Body of pancreas (tissue), 4 donors: ENCODE measurements around the gene ZNF689. TPM values are rescaled to one million over a fixed set of nuclear protein-coding genes. Genes with fewer than 3 reads are reported as not detected.
A peak's percentile ranks its signal among the peaks of the same experiment; 100 is the strongest.

Experiments
- ATAC-seq: fragments of 150-250 bp; one replicate; pipeline ENCODE4 v1.9.1; 2016
- DNase-seq, 4 donors: peaks; one replicate each; pipeline ENCODE4 v3.0.0-alpha.2; 2019
- H3K27ac ChIP-seq, 4 donors: fragments of 200-600 bp; sonication (generic); 1 replicate in 3 of 4; 2 replicates in 1 of 4; pipeline versions ENCODE4 v1.5.1 to v1.6.1; 2016 to 2019; ENCODE audit warnings: mild to moderate bottlenecking in 1 of 4, mixed read lengths in 1 of 4, moderate library complexity in 1 of 4
- H3K27me3 ChIP-seq, 2 donors: fragments of 200-600 bp; sonication (generic); one replicate each; pipeline ENCODE4 v1.6.0; 2016; ENCODE audit warnings: mild to moderate bottlenecking in 1 of 2
- H3K36me3 ChIP-seq, 2 donors: fragments of 200-600 bp; sonication (generic); replicated peaks in 1 of 2; 2 replicates each; pipeline ENCODE4 v1.5.1; 2016; ENCODE audit warnings: low read depth in 2 of 2; ENCODE audit not compliant: insufficient read depth in 1 of 2
- H3K4me1 ChIP-seq: fragments of 200-600 bp; sonication (generic); one replicate; pipeline ENCODE4 v1.6.0; 2016
- H3K4me3 ChIP-seq, 2 donors: fragments of 200-600 bp; sonication (generic); 1 replicate in 1 of 2; 2 replicates in 1 of 2; pipeline ENCODE4 v1.5.1; 2016 to 2019
- H3K9me3 ChIP-seq, 3 donors: fragments of 200-600 bp; sonication (generic); 1 replicate in 2 of 3; 2 replicates in 1 of 3; pipeline ENCODE4 v1.5.1; 2016
- CTCF ChIP-seq, 7 experiments: fragments of 450-650 bp in 4 of 7; fragments of 200-600 bp in 3 of 7; sonication (generic) in 3 of 7; IDR thresholded peaks; one replicate each; pipeline ENCODE4 v1.5.1; 2016 to 2019; ENCODE audit warnings: antibody characterized with exemption in 7 of 7
- POLR2A ChIP-seq, 3 donors: fragments of 450-650 bp; IDR thresholded peaks; one replicate each; pipeline ENCODE4 v1.6.1; 2016; ENCODE audit warnings: antibody characterized with exemption in 3 of 3, mild to moderate bottlenecking in 2 of 3
- WGBS, 2 donors: methylation state at CpG; one replicate each; pipeline ENCODE4 v1.1.5; 2017; 5-methylcytosine and 5-hydroxymethylcytosine counted together
- intact Hi-C: fragments of 100-400 bp; cut with DNase I; formaldehyde crosslinking; loops from one replicate; pipeline ENCODE4 v1.15.1; 2023
- total RNA-seq, 2 donors: library from RNA; depleted of rRNA; stranded (reverse); fragments of >200 nt; gene quantifications; one replicate each; pipeline ENCODE4 v1.1.0, GENCODE V29; 2016

Gene ZNF689
- total RNA-seq, 2 donors from 2014 or later: 4.6 to 7.0 TPM

- 77 to 79% methylated on average over 5 of the region's 5 CpGs for WGBS, 2 donors
- Histone ChIP-seq H3K36me3 (no peaks in the 10 kb centered on the region), H3K4me1 (no peaks in the 10 kb centered on the region), H3K4me3 (no peak overlapping the region), H3K27me3 (no peaks in the 10 kb centered on the region), H3K27ac (no peak overlapping the region), H3K9me3 (no peaks in the 10 kb centered on the region)
- ATAC-seq (no peak), DNase-seq (no peak)
- TF ChIP-seq CTCF (IDR thresholded peaks at IDR 0.05) (no peak), POLR2A (IDR thresholded peaks at IDR 0.05) (no peak)
- intact Hi-C loops: loop anchor here (10.0 kb wide), 1 partner anchor 577 kb away; no protein-coding TSS in a partner anchor
Observed at GRCh38 chr16:30621765-30622164, 11.6 kb upstream of the ZNF689 start.

GRCh38 chr16:30620169-30620568 is 10.0 kb upstream of the ZNF689 start:
- H3K27me3 ChIP-seq: no peaks in the 10 kb centered on the region
- H3K4me1 ChIP-seq: peaks cover 5% of the 10 kb centered on the region
- DNase-seq (no peak), ATAC-seq (no peak)
- no peak for TF ChIP-seq POLR2A (IDR thresholded peaks at IDR 0.05)
- no peak for TF ChIP-seq CTCF (IDR thresholded peaks at IDR 0.05)
- H3K27ac ChIP-seq: no peak overlapping the region
- WGBS, 2 donors: 38 to 43% methylated on average over 3 of the region's 3 CpGs
- intact Hi-C loops: loop anchor here (10.0 kb wide), 1 partner anchor 575 kb away; no protein-coding TSS in a partner anchor
- H3K4me3 ChIP-seq: no peak overlapping the region
- H3K36me3 ChIP-seq: no peaks in the 10 kb centered on the region
- no peaks in the 10 kb centered on the region for H3K9me3 ChIP-seq

DNA sequence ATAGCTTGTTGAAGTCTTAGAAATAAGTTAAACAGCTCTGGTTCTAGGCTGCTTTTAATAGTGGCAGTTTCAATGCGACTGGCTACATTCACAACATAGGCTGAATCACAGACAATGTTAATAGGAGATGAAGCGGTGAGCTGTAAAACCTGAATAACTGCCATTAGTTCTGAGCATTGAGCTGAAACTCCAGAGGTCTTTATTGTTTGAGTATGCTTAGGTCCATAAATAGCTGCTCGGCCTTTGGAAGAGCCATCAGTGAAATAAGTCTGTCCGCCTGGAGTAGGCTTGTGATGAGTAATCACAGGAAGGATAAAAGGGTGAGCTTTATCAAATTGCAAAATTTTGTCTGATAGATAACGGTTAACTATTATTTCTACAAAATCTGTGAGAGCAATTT is 9.4 kb upstream of the ZNF689 start:
- ATAC-seq: no peak
- Histone ChIP-seq H3K4me3 (no peak overlapping the region), H3K36me3 (no peaks in the 10 kb centered on the region), H3K4me1 (peaks cover 5% of the 10 kb centered on the region), H3K27me3 (no peaks in the 10 kb centered on the region), H3K27ac (no peak overlapping the region), H3K9me3 (no peaks in the 10 kb centered on the region)
- intact Hi-C loops: loop anchor here (10.0 kb wide), 1 partner anchor 575 kb away; no protein-coding TSS in a partner anchor
- TF ChIP-seq POLR2A (IDR thresholded peaks at IDR 0.05) (no peak), CTCF (IDR thresholded peaks at IDR 0.05) (no peak)
- DNase-seq: no peak
- 81 to 87% methylated on average over 5 of the region's 5 CpGs for WGBS, 2 donors

DNA sequence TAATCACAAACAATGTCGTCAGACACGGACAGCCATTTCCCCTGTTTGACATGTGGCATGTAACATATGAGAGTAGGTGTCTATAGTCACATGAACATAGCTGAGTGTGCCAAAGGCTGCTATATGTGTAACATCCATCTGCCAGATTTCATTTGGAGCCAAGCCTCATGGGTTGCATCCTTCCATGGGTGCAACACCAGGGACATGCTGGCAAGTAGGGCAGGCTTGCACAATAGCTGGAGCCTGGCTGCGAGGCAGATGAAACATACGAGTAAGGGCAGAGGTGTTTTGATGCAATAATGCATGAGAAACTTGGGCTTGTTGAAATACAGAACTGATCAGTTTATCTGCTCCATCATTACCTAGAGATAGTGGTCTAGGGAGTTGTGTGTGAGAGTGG is 9.0 kb upstream of the ZNF689 start:
- H3K27ac ChIP-seq: no peak overlapping the region
- no peaks in the 10 kb centered on the region for H3K36me3 ChIP-seq
- 71 to 72% methylated on average over 4 of the region's 4 CpGs for WGBS, 2 donors
- no peak overlapping the region for H3K4me3 ChIP-seq
- peaks cover 5% of the 10 kb centered on the region for H3K4me1 ChIP-seq
- intact Hi-C loops: no loop called here
- no peaks in the 10 kb centered on the region for H3K9me3 ChIP-seq
- DNase-seq: no peak
- H3K27me3 ChIP-seq: no peaks in the 10 kb centered on the region
- ATAC-seq: no peak
- TF ChIP-seq CTCF (IDR thresholded peaks at IDR 0.05): no peak
- no peak for TF ChIP-seq POLR2A (IDR thresholded peaks at IDR 0.05)

DNA sequence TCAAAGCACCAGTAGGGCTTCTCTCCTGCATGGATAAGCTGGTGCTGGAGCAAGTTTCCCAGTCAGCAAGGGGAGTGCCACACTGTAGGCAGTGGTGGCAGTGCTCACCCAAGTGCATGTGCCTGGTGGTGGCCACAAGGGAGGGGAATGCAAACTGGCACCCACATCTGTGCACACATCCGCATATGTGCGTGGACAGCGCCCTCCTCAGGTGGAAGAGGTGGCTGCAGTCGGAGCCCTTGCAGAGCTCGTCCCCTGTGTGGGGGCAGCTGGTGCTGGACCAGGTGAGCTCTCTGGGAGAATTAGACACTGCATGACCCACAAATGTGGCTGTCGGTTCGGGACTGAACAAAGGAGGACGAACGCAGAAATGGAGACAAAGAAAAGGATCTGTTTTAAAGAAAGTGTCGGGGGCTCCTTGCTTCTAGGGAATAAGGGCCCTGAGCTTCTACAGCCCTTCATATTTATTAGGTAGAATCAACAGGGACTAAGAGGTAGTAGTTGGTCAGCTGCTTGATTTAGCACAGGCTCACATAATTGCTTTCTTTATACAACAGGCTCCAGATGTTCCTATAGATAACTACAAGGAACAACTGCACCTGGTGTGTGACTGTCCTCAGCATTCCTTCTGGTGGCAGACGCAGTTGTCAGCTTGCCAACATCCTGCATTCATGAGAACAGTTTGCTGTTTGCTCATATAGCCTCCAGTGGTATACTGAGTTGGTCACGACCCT is 5.3 kb upstream of the ZNF689 start:
- H3K9me3 ChIP-seq: no peaks in the 10 kb centered on the region
- 41 to 44% methylated on average over 12 of the region's 12 CpGs for WGBS, 2 donors
- H3K4me3 ChIP-seq: no peak overlapping the region
- TF ChIP-seq POLR2A (IDR thresholded peaks at IDR 0.05) (no peak), CTCF (IDR thresholded peaks at IDR 0.05) (peak in 6 of 7 experiments; percentile 10 to 54 (median 33))
- H3K4me1 ChIP-seq: peaks cover 5% of the 10 kb centered on the region
- ATAC-seq (no peak), DNase-seq (peak; percentile 40 to 68 (median 54))
- intact Hi-C loops: no loop called here
- no peaks in the 10 kb centered on the region for H3K27me3 ChIP-seq
- no peak overlapping the region for H3K27ac ChIP-seq
- no peaks in the 10 kb centered on the region for H3K36me3 ChIP-seq
